Endothelial cell of umbilical vein (primary cell): ENCODE data around the gene SLC30A7. TPM values are rescaled to one million over a fixed set of nuclear protein-coding genes. Genes with fewer than 3 reads are reported as not detected.

ENCODE experiments used
- BruUV-seq: library from RNA; stranded (reverse); fragments of 400-500 nt; replicated peaks from 2 replicates; lab custom pipeline; 2021; lab: Mats Ljungman, UMichigan
- CTCF ChIA-PET: fragments of 300-600, 350-600 bp; sonication (Branson Sonifier 250); formaldehyde crosslinking; loops from one replicate; lab custom pipeline; 2021; ENCODE audit warnings: antibody characterized with exemption, inconsistent platforms; lab: Charles Lee
- POLR2A ChIA-PET: fragments of 300-600, 350-600 bp; sonication (Branson Sonifier 250); formaldehyde crosslinking; loops from one replicate; lab custom pipeline; 2021; ENCODE audit warnings: antibody characterized with exemption, inconsistent platforms; lab: Charles Lee
- DNase-seq: peaks from one replicate; pipeline ENCODE4 v3.0.0-alpha.2; 2011; ENCODE audit warnings: low read depth, low spot score
- FAIRE-seq: peaks from 2 replicates; lab custom pipeline; 2011; peaks lifted over from hg19 to GRCh38; lab: Jason Lieb, UNC
- H2AFZ ChIP-seq: 2 replicates; pipeline ENCODE4 v1.6.0; 2012; ENCODE audit warnings: low read depth, low read length, control low read depth, inconsistent platforms
- H3K27ac ChIP-seq: 2 replicates; pipeline ENCODE4 v1.5.1; 2011; ENCODE audit warnings: low read depth, mild to moderate bottlenecking, control low read depth, low read length, moderate library complexity; ENCODE audit not compliant: insufficient read depth
- H3K27me3 ChIP-seq, 2 experiments: 2 replicates each; pipeline versions ENCODE4 v1.6.0 to v1.6.1; 2011; ENCODE audit warnings: low read length in 2 of 2, mixed read lengths in 1 of 2; ENCODE audit not compliant: control insufficient read depth in 2 of 2, insufficient read depth in 2 of 2
- H3K36me3 ChIP-seq, 2 experiments: 2 replicates in 1 of 2; 3 replicates in 1 of 2; pipeline ENCODE4 v1.5.1; 2011; ENCODE audit warnings: low read length in 2 of 2, mild to moderate bottlenecking in 1 of 2, moderate library complexity in 1 of 2; ENCODE audit not compliant: control insufficient read depth in 2 of 2, insufficient read depth in 2 of 2; ENCODE audit errors: extremely low read depth in 1 of 2
- H3K4me1 ChIP-seq: 3 replicates; pipeline ENCODE4 v1.5.1; 2011; ENCODE audit warnings: mild to moderate bottlenecking, low read length; ENCODE audit not compliant: control insufficient read depth, insufficient read depth; ENCODE audit errors: extremely low read depth
- H3K4me2 ChIP-seq: 2 replicates; pipeline ENCODE4 v1.6.1; 2011; ENCODE audit warnings: low read length, control low read depth, mixed read lengths; ENCODE audit not compliant: insufficient read depth
- H3K4me3 ChIP-seq, 3 experiments: fragments of 200-600 bp in 1 of 3; sonication (generic), shearing (Covaris generic) in 1 of 3; replicated peaks in 1 of 3; 2 replicates each; pipeline ENCODE4 v1.5.1; 2011 to 2016; ENCODE audit warnings: control low read depth in 3 of 3, low read length in 3 of 3, mild to moderate bottlenecking in 2 of 3, inconsistent platforms in 1 of 3, low read depth in 1 of 3, moderate library complexity in 1 of 3; ENCODE audit not compliant: insufficient read depth in 1 of 3
- H3K79me2 ChIP-seq: 2 replicates; pipeline ENCODE4 v1.6.0; 2012; ENCODE audit warnings: low read length, inconsistent platforms; ENCODE audit not compliant: control insufficient read depth, insufficient read depth
- H3K9ac ChIP-seq: replicated peaks from 2 replicates; pipeline ENCODE3; 2011; ENCODE audit warnings: low read length, control low read depth; ENCODE audit not compliant: insufficient read depth; ENCODE audit errors: extremely low read depth
- H3K9me1 ChIP-seq: replicated peaks from 3 replicates; pipeline ENCODE4 v1.6.0; 2011; ENCODE audit warnings: mild to moderate bottlenecking, low read length; ENCODE audit not compliant: control insufficient read depth, insufficient read depth; ENCODE audit errors: extremely low read depth
- H3K9me3 ChIP-seq: replicated peaks from 2 replicates; pipeline ENCODE4 v1.5.1; 2012; ENCODE audit warnings: low read length, inconsistent platforms; ENCODE audit not compliant: control insufficient read depth, insufficient read depth
- H4K20me1 ChIP-seq: replicated peaks from 2 replicates; pipeline ENCODE3; 2011; ENCODE audit warnings: mild to moderate bottlenecking, low read length; ENCODE audit not compliant: control insufficient read depth, insufficient read depth; ENCODE audit errors: extremely low read depth
- CTCF ChIP-seq, 2 donors: IDR thresholded peaks; 1 replicate in 1 of 2; 2 replicates in 1 of 2; pipeline ENCODE4 v1.5.1; 2011; ENCODE audit warnings: low read length in 2 of 2, mild to moderate bottlenecking in 2 of 2, moderate library complexity in 2 of 2, control low read depth in 1 of 2, inconsistent platforms in 1 of 2, low read depth in 1 of 2; ENCODE audit not compliant: insufficient read depth in 1 of 2; ENCODE audit errors: extremely low read depth in 1 of 2
- EZH2 ChIP-seq: IDR thresholded peaks from 2 replicates; pipeline ENCODE4 v1.6.1; 2012; ENCODE audit warnings: borderline replicate concordance, low read depth, mild to moderate bottlenecking, moderate library complexity, low read length, inconsistent platforms; ENCODE audit not compliant: severe bottlenecking
- FOS ChIP-seq: IDR thresholded peaks from 2 replicates; pipeline ENCODE4 v1.6.1; 2011; ENCODE audit warnings: mild to moderate bottlenecking, low read length, moderate library complexity, borderline replicate concordance; ENCODE audit not compliant: insufficient read depth
- GATA2 ChIP-seq: IDR thresholded peaks from 2 replicates; pipeline ENCODE4 v1.7.0; 2011; ENCODE audit warnings: low read depth, mild to moderate bottlenecking, moderate library complexity, mixed read lengths, low read length; ENCODE audit not compliant: insufficient read length, insufficient read depth
- JUN ChIP-seq: IDR thresholded peaks from 2 replicates; pipeline ENCODE4 v1.6.1; 2011; ENCODE audit warnings: borderline replicate concordance, low read depth; ENCODE audit not compliant: insufficient read length, insufficient read depth
- MAX ChIP-seq: IDR thresholded peaks from 2 replicates; pipeline ENCODE4 v1.6.1; 2011; ENCODE audit not compliant: insufficient read depth, insufficient read length
- MYC ChIP-seq: IDR thresholded peaks from one replicate; pipeline ENCODE4 v1.6.1; 2011; ENCODE audit warnings: mild to moderate bottlenecking, low read depth, low read length
- POLR2A ChIP-seq: IDR thresholded peaks from 2 replicates; pipeline ENCODE4 v1.6.1; 2012; ENCODE audit warnings: low read depth, mild to moderate bottlenecking, control low read depth, low read length
- POLR2AphosphoS5 ChIP-seq: IDR thresholded peaks from 2 replicates; pipeline ENCODE4 v1.6.1; 2012; ENCODE audit warnings: low read depth, mild to moderate bottlenecking, control low read depth, low read length, moderate library complexity; ENCODE audit not compliant: insufficient read depth
- dilution Hi-C: fragments of 300-500 bp; cut with MboI; formaldehyde crosslinking; loops from one replicate; pipeline ENCODE4 v1.15.0; 2019; ENCODE audit warnings: low sequenced_read_pairs; ENCODE audit not compliant: extremely low pct_ligation_motif_present
- intact Hi-C: fragments of 100-400 bp; cut with micrococcal nuclease; formaldehyde crosslinking; loops from one replicate; pipeline ENCODE4 v1.10.0; 2022
- polyA plus RNA-seq, 4 experiments: library from polyadenylated mRNA; depleted of rRNA in 3 of 4; stranded (reverse) in 3 of 4; unstranded in 1 of 4; fragments of >200 nt; gene quantifications; 2 replicates each; pipeline versions ENCODE4 v1.2.1 to v1.2.3, GENCODE V29; 2011 to 2012; ENCODE audit warnings: missing spikeins in 1 of 4
- total RNA-seq: library from RNA; stranded (reverse); gene quantifications from 2 replicates; pipeline ENCODE4 v1.2.3, GENCODE V29; 2021

SLC30A7 gene
- total and polyA plus RNA-seq, 2 donors (not counting 3 experiments of a cell fraction or from before 2014, with no cell fraction given), result 9.3 to 38.6 TPM

GRCh38 chr1:101000131-101000873 is 104.4 kb downstream of the SLC30A7 start:
- intact Hi-C loops, result no loop called here
- Histone ChIP-seq H3K4me1 (peaks cover 37% of the 10 kb centered on the region), H3K27me3 (no peaks in the 10 kb centered on the region), H3K79me2 (no peaks in the 10 kb centered on the region), H3K27ac (no peak overlapping the region), H3K4me2 (no peak overlapping the region), H3K36me3 (no peaks in the 10 kb centered on the region), H3K4me3 (no peak overlapping the region), H3K9me1 (no peaks in the 10 kb centered on the region), H2AFZ (no peak overlapping the region), H3K9me3 (no peaks in the 10 kb centered on the region), H3K9ac (no peak overlapping the region), H4K20me1 (no peaks in the 10 kb centered on the region)
- DNase-seq (no peak), FAIRE-seq (no peak)
- ChIA-PET CTCF (interaction anchor here (1.9 kb wide), 1 partner anchor 12 kb away, joined by 6 read pairs; no protein-coding TSS in a partner anchor), POLR2A (interaction anchor here (0.5 kb wide), 1 partner anchor 22 kb away, joined by 3 read pairs; no protein-coding TSS in a partner anchor)
- dilution Hi-C loops, result no loop called here
- BruUV-seq, result no TSS peak
- no peak for TF ChIP-seq JUN
- no peak for TF ChIP-seq CTCF (IDR thresholded peaks at IDR 0.05; ENCODE audit: extremely low read depth in 1 of 2, insufficient read depth in 1 of 2, low read depth in 1 of 2, low read length in 2 of 2)
- no peak for TF ChIP-seq EZH2
- TF ChIP-seq MAX, result no peak
- TF ChIP-seq POLR2A, result no peak
- no peak for TF ChIP-seq POLR2AphosphoS5
- no peak for TF ChIP-seq FOS
- TF ChIP-seq MYC, result no peak
- no peak for TF ChIP-seq GATA2
